ENCODE results near the gene SAA4.

Gene SAA4

GRCh38 chr11:18239655-18240054 is 3.1 kb upstream of the SAA4 start:
- no peaks in the 10 kb centered on the region for H3K9me3 Mint-ChIP-seq
- H3K4me3 Mint-ChIP-seq = no peak overlapping the region
- ATAC-seq (replicated peaks; ENCODE audit: extremely low read depth, poor library complexity, severe bottlenecking) (no peak), DNase-seq (ENCODE audit: low spot score in 2 of 2) (no peak)
- H3K4me1 Mint-ChIP-seq = peaks cover 5% of the 10 kb centered on the region
- H3K27ac Mint-ChIP-seq (ENCODE audit: low read depth) = no peak overlapping the region
- peaks cover 52% of the 10 kb centered on the region for H3K27me3 Mint-ChIP-seq
- peaks cover 3% of the 10 kb centered on the region for H3K36me3 Mint-ChIP-seq (ENCODE audit: insufficient read depth)

- H3K4me3 Mint-ChIP-seq = no peak overlapping the region
- no peaks in the 10 kb centered on the region for H3K36me3 Mint-ChIP-seq (ENCODE audit: insufficient read depth)
- no peaks in the 10 kb centered on the region for H3K9me3 Mint-ChIP-seq
- ATAC-seq (replicated peaks; ENCODE audit: extremely low read depth, poor library complexity, severe bottlenecking) = no peak
- H3K27me3 Mint-ChIP-seq = peaks cover 57% of the 10 kb centered on the region
- no peak for DNase-seq (ENCODE audit: low spot score in 2 of 2)
- H3K4me1 Mint-ChIP-seq = no peaks in the 10 kb centered on the region
- no peak overlapping the region for H3K27ac Mint-ChIP-seq (ENCODE audit: low read depth)
These were observed 938 bp downstream of the SAA4 start for GRCh38 chr11:18235394-18236334.

GRCh38 chr11:18233912-18234311 is 2.7 kb downstream of the SAA4 start:
- no peak overlapping the region for H3K4me3 Mint-ChIP-seq
- no peaks in the 10 kb centered on the region for H3K4me1 Mint-ChIP-seq
- ATAC-seq (replicated peaks; ENCODE audit: extremely low read depth, poor library complexity, severe bottlenecking) = no peak
- no peaks in the 10 kb centered on the region for H3K36me3 Mint-ChIP-seq (ENCODE audit: insufficient read depth)
- no peak overlapping the region for H3K27ac Mint-ChIP-seq (ENCODE audit: low read depth)
- H3K27me3 Mint-ChIP-seq = peaks cover 40% of the 10 kb centered on the region
- H3K9me3 Mint-ChIP-seq = no peaks in the 10 kb centered on the region
- DNase-seq (ENCODE audit: low spot score in 2 of 2) = no peak

- Mint-ChIP-seq H3K36me3 (ENCODE audit: insufficient read depth) (no peaks in the 10 kb centered on the region), H3K9me3 (no peaks in the 10 kb centered on the region), H3K27ac (ENCODE audit: low read depth) (no peak overlapping the region), H3K4me3 (no peak overlapping the region), H3K27me3 (peaks cover 17% of the 10 kb centered on the region), H3K4me1 (no peaks in the 10 kb centered on the region)
- ATAC-seq (replicated peaks; ENCODE audit: extremely low read depth, poor library complexity, severe bottlenecking) (no peak), DNase-seq (ENCODE audit: low spot score in 2 of 2) (no peak)
These were observed 5.7 kb downstream of the SAA4 start for GRCh38 chr11:18230859-18231258.

- Mint-ChIP-seq H3K9me3 (no peaks in the 10 kb centered on the region), H3K4me3 (no peak overlapping the region), H3K27ac (ENCODE audit: low read depth) (no peak overlapping the region), H3K4me1 (no peaks in the 10 kb centered on the region), H3K36me3 (ENCODE audit: insufficient read depth) (no peaks in the 10 kb centered on the region), H3K27me3 (peaks cover 10% of the 10 kb centered on the region)
- DNase-seq (ENCODE audit: low spot score in 2 of 2) (no peak), ATAC-seq (replicated peaks; ENCODE audit: extremely low read depth, poor library complexity, severe bottlenecking) (no peak)
These were observed 7.1 kb downstream of the SAA4 start for GRCh38 chr11:18229501-18229900.

- no peak for ATAC-seq (replicated peaks; ENCODE audit: extremely low read depth, poor library complexity, severe bottlenecking)
- Mint-ChIP-seq H3K27me3 (no peaks in the 10 kb centered on the region), H3K27ac (ENCODE audit: low read depth) (no peak overlapping the region)
These were observed 10.7 kb downstream of the SAA4 start for GRCh38 chr11:18225913-18226312.

GRCh38 chr11:18223591-18224387 is 12.8 kb downstream of the SAA4 start:
- H3K4me3 Mint-ChIP-seq = no peak overlapping the region

More at GRCh38 chr11:18225913-18226312, 10.7 kb downstream of the SAA4 start:
- no peaks in the 10 kb centered on the region for H3K4me1 Mint-ChIP-seq
- no peak overlapping the region for H3K4me3 Mint-ChIP-seq
- no peaks in the 10 kb centered on the region for H3K36me3 Mint-ChIP-seq (ENCODE audit: insufficient read depth)
- no peak for DNase-seq (ENCODE audit: low spot score in 2 of 2)
- H3K9me3 Mint-ChIP-seq = no peaks in the 10 kb centered on the region

GRCh38 chr11:18222814-18223421 is 13.7 kb downstream of the SAA4 start:
- no peak for DNase-seq (ENCODE audit: low spot score in 2 of 2)
- Mint-ChIP-seq H3K27me3 (peaks cover 8% of the 10 kb centered on the region), H3K9me3 (no peaks in the 10 kb centered on the region), H3K4me1 (no peaks in the 10 kb centered on the region), H3K27ac (ENCODE audit: low read depth) (no peak overlapping the region), H3K36me3 (ENCODE audit: insufficient read depth) (no peaks in the 10 kb centered on the region), H3K4me3 (no peak overlapping the region)
- ATAC-seq (replicated peaks; ENCODE audit: extremely low read depth, poor library complexity, severe bottlenecking) = no peak

More at GRCh38 chr11:18223591-18224387, 12.8 kb downstream of the SAA4 start:
- Mint-ChIP-seq H3K27ac (ENCODE audit: low read depth) (no peak overlapping the region), H3K4me1 (no peaks in the 10 kb centered on the region), H3K36me3 (ENCODE audit: insufficient read depth) (no peaks in the 10 kb centered on the region), H3K9me3 (no peaks in the 10 kb centered on the region), H3K27me3 (no peaks in the 10 kb centered on the region)
- ATAC-seq (replicated peaks; ENCODE audit: extremely low read depth, poor library complexity, severe bottlenecking) (no peak), DNase-seq (ENCODE audit: low spot score in 2 of 2) (no peak)

- H3K27ac Mint-ChIP-seq (ENCODE audit: low read depth) = no peak overlapping the region
- no peaks in the 10 kb centered on the region for H3K9me3 Mint-ChIP-seq
- peaks cover 18% of the 10 kb centered on the region for H3K27me3 Mint-ChIP-seq
- DNase-seq (ENCODE audit: low spot score in 2 of 2) = no peak
- H3K4me3 Mint-ChIP-seq = no peak overlapping the region
- no peak for ATAC-seq (replicated peaks; ENCODE audit: extremely low read depth, poor library complexity, severe bottlenecking)
- no peaks in the 10 kb centered on the region for H3K4me1 Mint-ChIP-seq
- no peaks in the 10 kb centered on the region for H3K36me3 Mint-ChIP-seq (ENCODE audit: insufficient read depth)
These were observed 15.2 kb downstream of the SAA4 start for GRCh38 chr11:18221274-18221876.

- Mint-ChIP-seq H3K27ac (ENCODE audit: low read depth) (no peak overlapping the region), H3K27me3 (peaks cover 54% of the 10 kb centered on the region), H3K4me1 (no peaks in the 10 kb centered on the region), H3K4me3 (no peak overlapping the region), H3K9me3 (no peaks in the 10 kb centered on the region), H3K36me3 (ENCODE audit: insufficient read depth) (peaks cover 2% of the 10 kb centered on the region)
- no peak for DNase-seq (ENCODE audit: low spot score in 2 of 2)
- ATAC-seq (replicated peaks; ENCODE audit: extremely low read depth, poor library complexity, severe bottlenecking) = no peak
These were observed 27.5 kb downstream of the SAA4 start for GRCh38 chr11:18209058-18209457.

GRCh38 chr11:18204771-18205170 is 31.8 kb downstream of the SAA4 start:
- Mint-ChIP-seq H3K27ac (ENCODE audit: low read depth) (no peak overlapping the region), H3K4me1 (no peaks in the 10 kb centered on the region), H3K4me3 (no peak overlapping the region), H3K27me3 (peaks cover 77% of the 10 kb centered on the region), H3K36me3 (ENCODE audit: insufficient read depth) (peaks cover 2% of the 10 kb centered on the region), H3K9me3 (no peaks in the 10 kb centered on the region)
- DNase-seq (ENCODE audit: low spot score in 2 of 2) = no peak
- ATAC-seq (replicated peaks; ENCODE audit: extremely low read depth, poor library complexity, severe bottlenecking) = no peak

GRCh38 chr11:18204220-18204619 is 32.4 kb downstream of the SAA4 start:
- Mint-ChIP-seq H3K27ac (ENCODE audit: low read depth) (no peak overlapping the region), H3K36me3 (ENCODE audit: insufficient read depth) (no peaks in the 10 kb centered on the region), H3K4me3 (no peak overlapping the region), H3K9me3 (no peaks in the 10 kb centered on the region), H3K27me3 (peaks cover 77% of the 10 kb centered on the region), H3K4me1 (no peaks in the 10 kb centered on the region)
- DNase-seq (ENCODE audit: low spot score in 2 of 2) (no peak), ATAC-seq (replicated peaks; ENCODE audit: extremely low read depth, poor library complexity, severe bottlenecking) (no peak)

All from central memory CD8-positive, alpha-beta T cell (primary cell).